Spinal cord (tissue), 10 donors: ENCODE data around the gene STAMBP. TPM values are rescaled to one million over a fixed set of nuclear protein-coding genes. Genes with fewer than 3 reads are reported as not detected.

Source experiments
- DNase-seq, 6 donors: peaks; one replicate each; pipeline versions ENCODE4 v3.0.0 to v3.0.0-alpha.2; 2013 to 2015; ENCODE audit warnings: low spot score in 6 of 6, low read depth in 4 of 6
- H3K27ac ChIP-seq: one replicate; pipeline ENCODE4 v1.5.1; 2013; ENCODE audit warnings: low read depth, low read length, control low read depth
- H3K27me3 ChIP-seq: one replicate; pipeline ENCODE4 v1.6.1; 2013; ENCODE audit warnings: low read length; ENCODE audit not compliant: control insufficient read depth, insufficient read depth
- H3K36me3 ChIP-seq: one replicate; pipeline ENCODE4 v1.6.1; 2013; ENCODE audit warnings: low read length; ENCODE audit not compliant: control insufficient read depth, insufficient read depth
- H3K4me1 ChIP-seq: one replicate; pipeline ENCODE4 v1.6.1; 2013; ENCODE audit warnings: low read length; ENCODE audit not compliant: control insufficient read depth, insufficient read depth
- H3K4me3 ChIP-seq: one replicate; pipeline ENCODE4 v1.5.1; 2013; ENCODE audit warnings: low read depth, low read length, control low read depth
- H3K9me3 ChIP-seq: one replicate; pipeline ENCODE4 v1.6.1; 2013; ENCODE audit warnings: low read length; ENCODE audit not compliant: control insufficient read depth, insufficient read depth
- WGBS: methylation state at CpG from one replicate; pipeline ENCODE4 v1.1.5; 2013; ENCODE audit warnings: missing lambda C conversion rate; ENCODE audit not compliant: insufficient coverage; 5-methylcytosine and 5-hydroxymethylcytosine counted together
- polyA plus RNA-seq, 2 donors: library from polyadenylated mRNA; unstranded; fragments of 120-200 nt; gene quantifications; one replicate each; pipeline ENCODE4 v1.2.1, GENCODE V29; 2013; ENCODE audit not compliant: insufficient read length in 2 of 2
- total RNA-seq, 2 donors: library from RNA; depleted of rRNA in 1 of 2; stranded (reverse); fragments of 120-200 nt in 1 of 2; fragments of >200 nt in 1 of 2; gene quantifications; one replicate each; pipeline versions ENCODE4 v1.2.3 to v1.2.4, GENCODE V29; 2013 to 2014
- donor health status: healthy.

STAMBP gene
- total and polyA plus RNA-seq, 4 donors, result 34.7 to 86.9 (median 61.6) TPM

DNA sequence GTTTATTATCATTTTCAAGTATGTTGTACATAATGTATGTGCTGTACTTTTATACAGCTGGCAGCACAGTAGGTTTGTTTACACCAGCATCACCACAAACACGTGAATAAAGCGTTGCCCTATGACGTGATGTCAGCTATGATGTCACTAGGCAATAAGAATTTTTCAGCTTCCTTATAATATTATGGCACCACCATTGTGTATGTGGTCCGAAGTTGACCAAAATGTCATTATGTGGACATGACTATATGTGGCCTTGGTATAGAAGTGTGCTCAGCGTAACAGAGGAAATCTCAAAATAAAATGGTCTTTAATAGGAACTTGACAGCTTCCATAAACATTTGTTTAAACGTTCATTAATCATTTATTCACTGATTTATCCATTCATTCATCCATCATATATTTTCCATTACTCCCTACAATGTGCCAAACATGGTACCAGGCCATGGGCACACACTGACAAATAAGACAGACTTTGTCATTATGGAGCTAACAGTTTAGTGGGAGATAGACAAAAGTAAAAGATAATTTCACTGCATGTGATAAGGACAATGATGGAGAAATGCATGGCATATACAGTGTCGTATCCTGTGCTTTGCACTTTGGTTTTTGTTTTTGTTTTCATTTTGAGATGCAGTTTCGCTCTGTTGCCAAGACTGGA lies 82.9 kb downstream of the STAMBP start:
- no peaks in the 10 kb centered on the region for H3K4me1 ChIP-seq
- no peak overlapping the region for H3K27ac ChIP-seq
- WGBS, result no CpG with 5 or more reads among the region's 8 CpGs
- H3K36me3 ChIP-seq, result no peaks in the 10 kb centered on the region
- H3K4me3 ChIP-seq, result no peak overlapping the region
- DNase-seq, result no peak
- H3K27me3 ChIP-seq, result no peaks in the 10 kb centered on the region
- no peaks in the 10 kb centered on the region for H3K9me3 ChIP-seq

DNA sequence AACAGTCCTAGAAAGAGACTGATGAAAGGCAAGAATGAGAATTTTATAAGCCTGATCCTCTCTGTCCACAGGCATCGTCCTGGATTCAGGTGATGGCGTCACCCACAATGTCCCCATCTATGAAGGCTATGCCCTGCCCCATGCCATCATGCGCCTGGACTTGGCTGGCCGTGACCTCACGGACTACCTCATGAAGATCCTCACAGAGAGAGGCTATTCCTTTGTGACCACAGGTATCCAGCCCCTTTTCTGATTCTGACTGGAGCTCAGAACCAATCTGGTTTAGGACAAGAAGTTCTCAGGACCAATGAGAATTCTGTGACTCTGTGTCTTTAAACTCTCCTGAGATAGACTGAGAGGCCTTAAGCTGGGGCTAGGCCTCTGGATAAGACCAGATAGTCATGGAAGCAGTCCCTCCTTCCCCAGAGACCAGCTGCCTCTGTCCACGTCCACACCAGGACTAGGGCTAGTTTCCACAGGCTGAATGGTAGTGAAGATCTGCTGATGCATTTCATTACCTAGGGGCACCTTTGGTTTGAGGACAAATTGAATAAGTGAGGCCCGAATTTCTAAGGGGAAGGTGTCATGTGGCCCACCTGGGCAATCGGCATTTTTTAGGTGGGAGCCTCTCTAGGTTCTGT lies 84.8 kb downstream of the STAMBP start:
- Histone ChIP-seq H3K4me1 (no peaks in the 10 kb centered on the region), H3K27me3 (no peaks in the 10 kb centered on the region), H3K9me3 (no peaks in the 10 kb centered on the region), H3K4me3 (no peak overlapping the region), H3K36me3 (no peaks in the 10 kb centered on the region), H3K27ac (no peak overlapping the region)
- DNase-seq, result no peak
- WGBS, result 91% methylated on average over 8 of the region's 8 CpGs

DNA sequence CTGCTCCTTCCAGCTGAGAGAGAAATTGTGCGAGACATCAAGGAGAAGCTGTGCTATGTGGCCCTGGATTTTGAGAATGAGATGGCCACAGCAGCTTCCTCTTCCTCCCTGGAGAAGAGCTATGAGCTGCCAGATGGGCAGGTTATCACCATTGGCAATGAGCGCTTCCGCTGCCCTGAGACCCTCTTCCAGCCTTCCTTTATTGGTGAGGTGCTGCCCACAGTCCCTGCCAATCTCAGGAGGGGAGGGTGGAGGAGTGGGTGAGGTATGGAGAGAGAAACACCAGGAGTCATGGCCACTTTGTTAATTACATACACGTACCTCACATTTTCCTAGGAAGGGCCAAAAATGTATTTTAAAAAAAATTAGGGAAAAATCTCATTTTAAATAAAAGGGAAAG lies 85.9 kb downstream of the STAMBP start:
- 84% methylated on average over 3 of the region's 4 CpGs for WGBS
- no peaks in the 10 kb centered on the region for H3K4me1 ChIP-seq
- H3K36me3 ChIP-seq, result no peaks in the 10 kb centered on the region
- no peak overlapping the region for H3K27ac ChIP-seq
- H3K4me3 ChIP-seq, result no peak overlapping the region
- H3K27me3 ChIP-seq, result peaks cover 6% of the 10 kb centered on the region
- H3K9me3 ChIP-seq, result no peaks in the 10 kb centered on the region
- no peak for DNase-seq

DNA sequence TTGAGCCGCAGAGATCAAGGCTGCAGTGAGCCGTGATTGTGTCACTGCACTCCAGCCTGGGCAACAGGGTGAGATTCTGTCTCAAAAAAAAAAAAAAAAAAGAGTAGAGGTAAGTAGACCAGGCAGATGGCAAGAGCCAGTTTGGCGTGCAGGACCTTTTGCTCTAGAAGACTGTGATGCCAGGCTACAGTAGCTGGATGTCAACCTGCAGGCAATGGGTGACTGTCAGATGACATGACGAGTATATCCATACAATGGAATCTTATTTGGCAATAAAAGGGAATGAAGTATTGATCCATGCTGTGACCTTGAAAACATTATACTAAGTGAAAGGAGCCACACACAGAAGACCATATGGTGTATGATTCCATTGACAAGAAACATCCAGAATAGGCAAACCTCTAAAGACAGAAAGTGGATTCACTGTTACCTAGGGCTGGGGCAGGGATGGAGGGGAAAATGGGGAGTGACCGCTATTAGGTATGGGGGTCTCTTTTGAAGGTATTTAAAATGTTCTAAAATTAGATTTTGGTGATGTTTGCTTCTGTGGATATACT lies 86.8 kb downstream of the STAMBP start:
- Histone ChIP-seq H3K4me1 (no peaks in the 10 kb centered on the region), H3K4me3 (no peak overlapping the region), H3K9me3 (no peaks in the 10 kb centered on the region), H3K27ac (no peak overlapping the region), H3K27me3 (peaks cover 7% of the 10 kb centered on the region), H3K36me3 (no peaks in the 10 kb centered on the region)
- DNase-seq, result no peak
- 86% methylated on average over 5 of the region's 5 CpGs for WGBS

DNA sequence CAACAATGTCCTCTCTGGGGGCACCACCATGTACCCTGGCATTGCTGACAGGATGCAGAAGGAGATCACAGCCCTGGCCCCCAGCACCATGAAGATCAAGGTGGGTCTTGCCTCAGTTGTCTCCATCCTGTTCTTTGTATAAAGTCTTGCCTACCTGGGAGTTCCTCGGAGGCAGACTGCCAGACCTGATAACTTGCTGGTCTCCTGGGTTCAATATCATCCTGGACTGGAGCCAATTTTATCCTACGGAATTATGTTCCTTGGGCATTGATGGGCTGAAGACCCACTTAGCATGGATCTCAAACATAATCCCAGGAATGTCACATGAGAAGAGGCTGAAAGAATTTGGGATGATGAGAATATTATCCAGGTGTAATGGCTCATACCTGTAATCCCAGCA lies 87.9 kb downstream of the STAMBP start:
- Histone ChIP-seq H3K27me3 (peaks cover 15% of the 10 kb centered on the region), H3K36me3 (no peaks in the 10 kb centered on the region), H3K4me1 (no peaks in the 10 kb centered on the region), H3K27ac (no peak overlapping the region), H3K9me3 (no peaks in the 10 kb centered on the region), H3K4me3 (no peak overlapping the region)
- DNase-seq, result no peak
- WGBS, result 88% methylated on average over 1 of the region's 2 CpGs

DNA sequence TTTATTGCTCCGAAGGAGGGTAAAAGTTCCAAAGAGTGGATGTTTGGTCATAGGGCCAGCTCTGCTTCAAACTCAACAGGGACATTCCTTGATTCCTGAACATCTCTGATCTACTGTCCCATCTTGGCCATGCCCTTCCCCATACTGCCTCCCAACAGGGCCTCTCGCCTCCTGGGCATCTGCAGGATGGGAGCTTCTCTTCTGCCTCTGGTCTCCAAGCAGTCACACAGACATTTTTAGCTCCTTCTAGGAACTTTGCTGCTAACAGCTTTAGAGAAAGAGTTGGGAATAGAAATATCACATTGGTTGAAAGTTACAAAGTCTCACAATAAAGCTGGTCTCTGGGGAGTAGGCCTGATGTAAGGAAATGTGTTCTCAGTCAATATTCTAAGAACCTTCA lies 88.5 kb downstream of the STAMBP start:
- no peaks in the 10 kb centered on the region for H3K4me1 ChIP-seq
- DNase-seq, result no peak
- H3K27me3 ChIP-seq, result peaks cover 20% of the 10 kb centered on the region
- no peak overlapping the region for H3K27ac ChIP-seq
- WGBS, result 59% methylated on average over 2 of the region's 2 CpGs
- no peaks in the 10 kb centered on the region for H3K9me3 ChIP-seq
- H3K36me3 ChIP-seq, result no peaks in the 10 kb centered on the region
- H3K4me3 ChIP-seq, result no peak overlapping the region

DNA sequence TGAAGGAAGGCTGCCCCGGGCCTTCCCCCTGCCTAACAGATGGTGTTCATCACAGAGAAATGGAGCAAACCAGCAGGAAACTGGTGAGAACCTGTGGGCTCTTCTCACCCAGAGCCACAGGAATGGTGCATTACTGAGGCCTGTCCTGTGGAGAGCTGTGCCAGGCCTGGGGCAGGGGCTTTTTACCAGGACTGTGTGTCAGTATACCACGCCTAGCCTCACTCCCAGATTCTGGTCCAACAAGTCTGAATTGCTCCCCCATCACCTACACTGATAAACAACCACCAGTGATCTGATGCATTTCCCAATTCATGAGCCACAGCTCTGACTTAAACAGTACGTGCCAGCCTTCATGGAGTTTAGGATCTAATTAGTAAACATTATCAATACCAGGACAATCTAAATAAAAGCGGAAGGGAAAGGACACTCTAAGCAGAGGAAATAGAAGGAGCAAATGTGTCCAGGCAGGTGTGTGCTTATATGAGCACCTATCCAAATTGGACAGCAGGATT lies 89.0 kb downstream of the STAMBP start:
- Histone ChIP-seq H3K27ac (no peak overlapping the region), H3K36me3 (no peaks in the 10 kb centered on the region), H3K27me3 (peaks cover 24% of the 10 kb centered on the region), H3K4me1 (no peaks in the 10 kb centered on the region), H3K9me3 (no peaks in the 10 kb centered on the region), H3K4me3 (no peak overlapping the region)
- WGBS, result 71% methylated on average over 2 of the region's 4 CpGs
- DNase-seq, result no peak

DNA sequence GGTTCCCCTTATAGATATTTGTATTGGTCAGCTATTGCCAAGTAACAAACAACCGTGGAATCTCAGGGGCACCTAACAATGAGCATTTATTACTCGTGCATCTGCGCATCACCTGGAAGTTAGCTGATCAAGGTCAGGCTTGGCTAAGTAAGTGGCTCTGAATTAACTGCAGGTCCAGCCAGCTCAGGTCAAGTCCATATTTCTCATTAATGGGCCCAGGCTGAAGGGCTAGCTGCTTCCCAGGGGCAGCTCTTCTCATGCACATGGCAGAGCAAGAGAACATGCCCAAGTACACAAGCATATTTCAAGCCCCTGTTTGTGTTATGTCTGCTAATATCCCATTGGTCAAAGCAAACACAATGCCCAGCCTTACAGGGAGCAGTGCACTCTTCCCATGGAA lies 90.1 kb downstream of the STAMBP start:
- 100% methylated on average over 3 of the region's 3 CpGs for WGBS
- H3K27me3 ChIP-seq, result peaks cover 29% of the 10 kb centered on the region
- no peak overlapping the region for H3K4me3 ChIP-seq
- DNase-seq, result no peak
- no peaks in the 10 kb centered on the region for H3K4me1 ChIP-seq
- no peak overlapping the region for H3K27ac ChIP-seq
- no peaks in the 10 kb centered on the region for H3K9me3 ChIP-seq
- no peaks in the 10 kb centered on the region for H3K36me3 ChIP-seq

DNA sequence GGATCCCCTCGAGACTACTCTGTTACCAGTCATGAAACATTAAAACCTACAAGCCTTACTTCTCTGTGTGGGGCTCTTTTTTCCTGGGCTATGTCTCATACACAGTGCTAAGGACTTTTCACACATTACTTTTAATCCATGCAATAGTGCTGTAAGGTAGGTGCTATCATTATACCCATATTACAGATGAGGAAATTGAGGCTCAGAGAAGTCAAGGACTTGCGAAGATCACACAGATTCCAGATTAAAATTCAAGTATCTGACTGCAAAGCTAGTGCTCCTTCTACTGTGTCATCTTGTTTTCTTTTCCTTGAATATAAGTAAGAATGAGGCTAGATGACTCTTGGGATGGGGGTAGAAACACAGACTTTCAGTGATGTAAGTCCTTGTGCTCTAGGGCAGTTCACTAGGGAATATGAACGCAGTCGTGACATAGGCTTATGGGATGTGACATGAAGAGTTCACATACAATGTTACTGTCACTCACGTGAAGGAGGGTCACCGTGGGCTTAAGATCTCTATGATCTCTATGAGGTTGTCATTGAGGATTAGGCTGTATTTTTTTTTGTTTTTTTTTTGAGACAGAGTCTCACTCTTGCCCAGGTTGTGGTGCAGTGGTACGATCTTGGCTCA lies 91.0 kb downstream of the STAMBP start:
- no peaks in the 10 kb centered on the region for H3K36me3 ChIP-seq
- H3K27me3 ChIP-seq, result peaks cover 29% of the 10 kb centered on the region
- 88% methylated on average over 4 of the region's 7 CpGs for WGBS
- no peak overlapping the region for H3K4me3 ChIP-seq
- H3K4me1 ChIP-seq, result no peaks in the 10 kb centered on the region
- H3K27ac ChIP-seq, result no peak overlapping the region
- DNase-seq, result no peak
- no peaks in the 10 kb centered on the region for H3K9me3 ChIP-seq
